Mesenchymal stem cell (in vitro differentiated cells and primary cell): ENCODE results near the gene SLC6A8.

Source experiments
- DNase-seq: peaks from one replicate; pipeline ENCODE4 v3.0.0-alpha.2; 2013
- H2AFZ ChIP-seq: one replicate; pipeline ENCODE4 v1.6.1; 2013; ENCODE audit warnings: low read depth, mild to moderate bottlenecking, control low read depth, inconsistent platforms, low read length, moderate library complexity
- H2AK5ac ChIP-seq: 2 replicates; pipeline ENCODE4 v1.6.1; 2013; ENCODE audit warnings: low read length, moderate library complexity, mild to moderate bottlenecking, inconsistent platforms; ENCODE audit not compliant: severe bottlenecking
- H2BK120ac ChIP-seq: one replicate; pipeline ENCODE4 v1.6.1; 2013; ENCODE audit warnings: low read depth, mild to moderate bottlenecking, inconsistent platforms, low read length, moderate library complexity
- H2BK12ac ChIP-seq, 2 experiments: one replicate each; pipeline ENCODE4 v1.6.1; 2013; ENCODE audit warnings: inconsistent platforms in 2 of 2, low read length in 2 of 2, mild to moderate bottlenecking in 2 of 2, moderate library complexity in 2 of 2, control low read depth in 1 of 2
- H2BK15ac ChIP-seq: one replicate; pipeline ENCODE4 v1.6.1; 2013; ENCODE audit warnings: mild to moderate bottlenecking, low read depth, inconsistent platforms; ENCODE audit not compliant: poor library complexity, severe bottlenecking
- H2BK5ac ChIP-seq: 2 replicates; pipeline ENCODE4 v1.6.1; 2013; ENCODE audit warnings: low read depth, mild to moderate bottlenecking, low read length, control low read depth, inconsistent platforms; ENCODE audit not compliant: poor library complexity, severe bottlenecking
- H3K14ac ChIP-seq, 2 experiments: one replicate each; pipeline ENCODE4 v1.6.1; 2013; ENCODE audit warnings: inconsistent platforms in 2 of 2, low read length in 2 of 2, control low read depth in 1 of 2, mild to moderate bottlenecking in 1 of 2, moderate library complexity in 1 of 2
- H3K18ac ChIP-seq, 2 experiments: one replicate each; pipeline ENCODE4 v1.6.1; 2013; ENCODE audit warnings: inconsistent platforms in 2 of 2, low read length in 2 of 2, control low read depth in 1 of 2, low read depth in 1 of 2, mild to moderate bottlenecking in 1 of 2
- H3K23ac ChIP-seq, 2 experiments: one replicate each; pipeline ENCODE4 v1.6.1; 2013; ENCODE audit warnings: inconsistent platforms in 2 of 2, low read length in 2 of 2, mild to moderate bottlenecking in 2 of 2, moderate library complexity in 2 of 2, control low read depth in 1 of 2
- H3K27ac ChIP-seq: 2 replicates; pipeline ENCODE4 v1.5.1; 2013; ENCODE audit warnings: mild to moderate bottlenecking, moderate library complexity, low read length, control low read depth, inconsistent platforms; ENCODE audit not compliant: poor library complexity, severe bottlenecking
- H3K27me3 ChIP-seq, 2 experiments: 2 replicates each; pipeline versions ENCODE4 v1.6.1 to v1.7.0; 2013; ENCODE audit warnings: low read length in 2 of 2, mild to moderate bottlenecking in 2 of 2, moderate library complexity in 2 of 2, control low read depth in 1 of 2, inconsistent platforms in 1 of 2; ENCODE audit not compliant: control insufficient read depth in 1 of 2, insufficient read depth in 1 of 2
- H3K36me3 ChIP-seq, 2 experiments: 2 replicates each; pipeline versions ENCODE4 v1.6.1 to v1.7.0; 2013; ENCODE audit warnings: low read length in 2 of 2, control low read depth in 1 of 2, inconsistent platforms in 1 of 2, low read depth in 1 of 2, mild to moderate bottlenecking in 1 of 2; ENCODE audit not compliant: insufficient read depth in 2 of 2, control insufficient read depth in 1 of 2
- H3K4ac ChIP-seq, 2 experiments: one replicate each; pipeline ENCODE4 v1.6.1; 2013; ENCODE audit warnings: inconsistent platforms in 2 of 2, low read length in 2 of 2, mild to moderate bottlenecking in 2 of 2, moderate library complexity in 2 of 2, control low read depth in 1 of 2, low read depth in 1 of 2
- H3K4me1 ChIP-seq: 2 replicates; pipeline ENCODE4 v1.6.1; 2013; ENCODE audit warnings: low read depth, low read length, control low read depth; ENCODE audit not compliant: control insufficient read depth, insufficient read depth
- H3K4me2 ChIP-seq: 2 replicates; pipeline ENCODE4 v1.6.1; 2013; ENCODE audit warnings: low read length, mild to moderate bottlenecking, inconsistent platforms; ENCODE audit not compliant: poor library complexity, severe bottlenecking
- H3K4me3 ChIP-seq, 2 experiments: 2 replicates each; pipeline versions ENCODE4 v1.5.1 to v1.7.0; 2013; ENCODE audit warnings: low read length in 2 of 2, mild to moderate bottlenecking in 2 of 2, control low read depth in 1 of 2, low read depth in 1 of 2; ENCODE audit not compliant: insufficient read depth in 1 of 2
- H3K79me1 ChIP-seq: replicated peaks from 2 replicates; pipeline ENCODE4 v1.6.1; 2013; ENCODE audit warnings: mild to moderate bottlenecking, control low read depth, low read length, inconsistent platforms; ENCODE audit not compliant: poor library complexity, severe bottlenecking
- H3K9ac ChIP-seq: 2 replicates; pipeline ENCODE4 v1.7.0; 2013; ENCODE audit warnings: mild to moderate bottlenecking, low read length, moderate library complexity
- H3K9me3 ChIP-seq: 2 replicates; pipeline ENCODE4 v1.7.0; 2013; ENCODE audit warnings: mild to moderate bottlenecking, low read length; ENCODE audit not compliant: control insufficient read depth
- H4K8ac ChIP-seq: one replicate; pipeline ENCODE4 v1.6.1; 2013; ENCODE audit warnings: inconsistent platforms, mild to moderate bottlenecking, low read length, moderate library complexity
- H4K91ac ChIP-seq: one replicate; pipeline ENCODE4 v1.6.1; 2013; ENCODE audit warnings: mild to moderate bottlenecking, low read length, inconsistent platforms
- WGBS: methylation state at CpG from one replicate; pipeline ENCODE4 v1.1.7; 2013; ENCODE audit warnings: mixed read lengths; 5-methylcytosine and 5-hydroxymethylcytosine counted together

Gene SLC6A8

DNA sequence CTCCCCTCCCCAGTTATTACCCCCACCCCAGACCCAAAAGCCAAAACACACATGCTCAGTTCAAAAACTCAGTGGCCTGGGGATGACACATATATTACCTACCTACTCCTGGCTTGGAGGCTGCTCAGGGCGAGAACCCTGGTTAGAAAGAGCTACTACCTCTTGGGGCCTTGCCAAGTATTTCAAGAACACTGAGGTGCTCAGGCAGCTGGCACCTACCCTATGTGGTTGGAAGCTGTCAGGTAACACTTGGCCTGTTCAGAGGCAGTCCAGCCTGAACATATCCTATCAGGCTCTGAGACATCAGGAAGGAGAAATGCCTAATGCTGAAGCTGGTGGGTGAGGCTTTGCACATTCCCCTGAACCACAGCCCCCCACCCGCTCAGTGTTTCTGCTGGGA, 31.5 kb downstream of the SLC6A8 start:
- Histone ChIP-seq H3K4ac (no peak overlapping the region), H4K91ac (no peak overlapping the region), H3K4me3 (no peak overlapping the region), H3K23ac (no peak overlapping the region), H3K14ac (no peak overlapping the region), H3K27ac (no peak overlapping the region), H3K4me2 (no peak overlapping the region), H3K27me3 (peaks cover 0 to 6% of the 10 kb centered on the region in 2 experiments), H3K9me3 (no peaks in the 10 kb centered on the region), H2BK15ac (no peak overlapping the region), H2AFZ (no peak overlapping the region), H2BK5ac (no peak overlapping the region), H3K36me3 (peaks cover 48 to 54% of the 10 kb centered on the region in 2 experiments), H2BK12ac (no peak overlapping the region), H2BK120ac (no peak overlapping the region), H3K4me1 (peaks cover 4% of the 10 kb centered on the region), H4K8ac (no peak overlapping the region), H3K18ac (no peak overlapping the region), H2AK5ac (no peak overlapping the region), H3K9ac (no peak overlapping the region), H3K79me1 (peaks cover 7% of the 10 kb centered on the region)
- DNase-seq: no peak
- WGBS: 100% methylated on average over 2 of the region's 2 CpGs

DNA sequence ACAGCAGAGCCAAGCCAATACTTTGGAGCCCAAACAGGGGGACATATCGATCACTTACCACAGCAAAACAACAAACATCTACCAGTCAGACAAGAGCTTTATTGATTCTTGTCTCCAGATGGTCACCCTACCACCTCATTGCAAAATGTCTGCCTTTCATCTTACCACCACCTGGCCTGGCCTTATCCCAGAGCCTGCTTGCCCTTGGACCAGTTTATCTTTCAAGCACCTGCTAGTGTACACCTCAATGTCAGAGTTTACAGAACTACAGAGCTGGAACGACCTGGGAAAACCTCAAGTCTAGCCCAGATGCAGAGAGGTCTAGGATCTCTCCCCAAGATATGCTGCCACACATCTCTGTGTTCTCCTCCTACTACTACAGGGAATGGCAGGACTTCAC, 32.0 kb downstream of the SLC6A8 start:
- Histone ChIP-seq H2BK12ac (no peak overlapping the region), H3K14ac (no peak overlapping the region), H2BK15ac (no peak overlapping the region), H2AFZ (no peak overlapping the region), H3K9me3 (no peaks in the 10 kb centered on the region), H3K4me1 (peaks cover 4% of the 10 kb centered on the region), H3K18ac (no peak overlapping the region), H2AK5ac (no peak overlapping the region), H4K8ac (no peak overlapping the region), H3K4me2 (no peak overlapping the region), H3K23ac (no peak overlapping the region), H2BK5ac (no peak overlapping the region), H2BK120ac (no peak overlapping the region), H4K91ac (no peak overlapping the region), H3K4me3 (no peak overlapping the region), H3K9ac (no peak overlapping the region), H3K36me3 (peaks cover 45 to 50% of the 10 kb centered on the region in 2 experiments), H3K27ac (no peak overlapping the region), H3K4ac (no peak overlapping the region), H3K79me1 (peaks cover 6% of the 10 kb centered on the region), H3K27me3 (peaks cover 0 to 6% of the 10 kb centered on the region in 2 experiments)
- DNase-seq: no peak
- 100% methylated on average over 2 of the region's 2 CpGs for WGBS

DNA sequence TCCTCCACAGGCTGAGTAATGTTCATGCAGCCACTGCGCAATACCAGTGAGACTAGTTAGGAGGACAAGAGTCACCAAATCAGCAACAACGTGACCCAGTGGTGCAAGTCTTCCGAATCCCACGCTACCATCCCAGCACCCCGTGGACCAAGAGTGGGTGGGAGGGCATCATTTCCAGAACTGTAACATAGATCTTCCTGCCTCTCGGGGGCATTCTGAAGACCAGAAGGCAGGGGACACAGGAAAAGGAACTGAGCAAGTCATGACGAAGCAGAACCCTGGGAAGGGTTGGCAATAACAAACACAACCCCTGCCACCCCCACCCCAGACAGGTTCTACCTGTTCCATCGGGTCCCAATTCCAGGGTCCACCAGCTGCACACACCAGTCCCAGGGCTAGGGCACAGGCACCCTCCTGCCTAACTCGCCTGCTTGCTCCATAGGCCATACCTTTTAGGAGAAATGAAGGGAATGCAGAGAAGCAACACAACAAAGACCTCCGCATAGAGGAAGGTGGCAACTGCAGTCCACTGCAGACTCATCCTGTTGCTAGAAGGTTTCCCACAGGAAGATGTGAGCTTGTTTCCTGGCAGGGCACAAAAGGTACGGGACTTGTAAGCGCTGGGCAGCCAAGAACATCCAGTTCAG, 35.1 kb downstream of the SLC6A8 start:
- no peak overlapping the region for H2BK12ac ChIP-seq
- peaks cover 0 to 6% of the 10 kb centered on the region in 2 experiments for H3K27me3 ChIP-seq
- H3K79me1 ChIP-seq: no peaks in the 10 kb centered on the region
- peak; percentile 37 for DNase-seq
- H2AK5ac ChIP-seq: no peak overlapping the region
- no peak overlapping the region for H2BK15ac ChIP-seq
- H3K18ac ChIP-seq: peak overlapping the region in 1 of 2 experiments; percentile 48
- no peak overlapping the region for H4K91ac ChIP-seq
- no peak overlapping the region for H2BK5ac ChIP-seq
- H3K27ac ChIP-seq: peak overlapping the region; percentile 82
- peak overlapping the region; percentile 5 for H3K4me2 ChIP-seq
- H3K4me3 ChIP-seq: peak overlapping the region; percentile 66 to 81
- WGBS: 52% methylated on average over 9 of the region's 12 CpGs
- H3K4ac ChIP-seq: peak overlapping the region in 1 of 2 experiments; percentile 30
- no peaks in the 10 kb centered on the region for H3K9me3 ChIP-seq
- no peak overlapping the region for H4K8ac ChIP-seq
- H3K9ac ChIP-seq: peak overlapping the region; percentile 89
- no peak overlapping the region for H2BK120ac ChIP-seq
- H2AFZ ChIP-seq: no peak overlapping the region
- peaks cover 26 to 28% of the 10 kb centered on the region in 2 experiments for H3K36me3 ChIP-seq
- no peak overlapping the region for H3K23ac ChIP-seq
- peaks cover 34% of the 10 kb centered on the region for H3K4me1 ChIP-seq
- no peak overlapping the region for H3K14ac ChIP-seq

DNA sequence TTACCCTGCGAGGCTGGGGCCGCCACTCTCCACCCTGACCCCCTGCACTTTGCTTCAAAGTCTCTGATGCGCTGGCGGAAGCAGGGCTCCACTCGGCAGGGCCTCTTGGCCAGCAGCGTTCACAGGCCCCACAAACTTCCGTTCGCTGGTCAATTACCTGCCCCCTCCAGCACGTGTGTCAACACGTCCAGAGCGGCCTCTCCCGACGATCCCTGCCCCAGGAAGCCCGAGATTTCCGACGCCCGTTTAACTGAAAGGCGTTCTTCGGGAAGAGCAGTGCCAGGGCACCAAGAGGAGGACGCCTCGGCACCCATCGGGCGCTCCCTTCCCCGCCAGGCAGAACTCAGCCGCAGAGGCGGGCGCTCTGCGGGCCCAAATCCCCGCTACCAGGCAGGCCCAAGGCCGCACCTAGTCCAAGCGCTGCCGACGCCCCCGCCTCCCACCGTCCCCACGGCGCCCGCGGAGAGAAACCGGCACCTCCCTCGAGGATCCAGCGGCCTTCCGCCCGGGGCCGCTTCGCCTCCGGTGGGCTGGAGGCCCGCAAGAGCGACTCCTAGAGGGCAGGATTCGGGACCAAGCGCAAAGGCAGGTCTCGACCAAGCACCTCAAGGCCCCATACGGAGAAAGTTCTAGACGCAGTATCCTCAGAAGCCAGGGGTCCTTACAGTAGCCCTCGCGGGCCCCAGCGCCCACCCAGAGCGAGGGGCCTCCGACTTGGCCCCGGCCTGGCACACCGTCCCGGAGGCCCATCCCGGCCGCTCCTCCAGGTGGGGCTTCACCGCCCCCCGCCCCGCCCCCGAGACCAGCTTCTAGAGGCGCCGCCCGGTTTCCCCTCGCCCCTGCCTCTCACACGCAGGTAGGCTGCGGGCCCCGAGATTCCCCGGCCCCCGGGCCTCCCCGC, 35.9 kb downstream of the SLC6A8 start:
- Histone ChIP-seq H3K36me3 (peaks cover 22% of the 10 kb centered on the region in 2 experiments), H2AFZ (no peak overlapping the region), H3K4me2 (peak overlapping the region; percentile 47), H3K79me1 (peaks cover 4% of the 10 kb centered on the region), H4K91ac (no peak overlapping the region), H3K4me1 (peaks cover 38% of the 10 kb centered on the region), H3K27me3 (peaks cover 0 to 6% of the 10 kb centered on the region in 2 experiments), H3K14ac (peak overlapping the region in 1 of 2 experiments; percentile 71), H3K9me3 (no peaks in the 10 kb centered on the region), H2AK5ac (no peak overlapping the region), H2BK120ac (peak overlapping the region; percentile 34), H2BK15ac (peak overlapping the region; percentile 30), H3K4me3 (peak overlapping the region; percentile 66 to 81), H3K4ac (peak overlapping the region in 1 of 2 experiments; percentile 61), H3K23ac (no peak overlapping the region), H2BK12ac (no peak overlapping the region), H3K27ac (peak overlapping the region; percentile 82), H2BK5ac (no peak overlapping the region), H4K8ac (no peak overlapping the region), H3K18ac (peak overlapping the region; percentile 44 to 80), H3K9ac (peak overlapping the region; percentile 89)
- WGBS: under 1% methylated on average over 53 of the region's 78 CpGs
- DNase-seq: peak; percentile 61
